Esophagus (tissue), 2 donors: ENCODE data around the gene GPR139. TPM values are rescaled to one million over a fixed set of nuclear protein-coding genes. Genes with fewer than 3 reads are reported as not detected.

ENCODE experiments used
- H3K27ac ChIP-seq, 2 donors: one replicate each; pipeline ENCODE4 v1.5.1; 2013; ENCODE audit warnings: low read depth in 2 of 2, mild to moderate bottlenecking in 2 of 2, inconsistent platforms in 1 of 2, low read length in 1 of 2, moderate library complexity in 1 of 2
- H3K27me3 ChIP-seq, 2 donors: one replicate each; pipeline ENCODE4 v1.6.1; 2013; ENCODE audit warnings: low read length in 2 of 2, control low read depth in 1 of 2, mild to moderate bottlenecking in 1 of 2; ENCODE audit not compliant: insufficient read depth in 2 of 2, control insufficient read depth in 1 of 2
- H3K36me3 ChIP-seq, 2 donors: one replicate each; pipeline ENCODE4 v1.6.1; 2013; ENCODE audit warnings: low read length in 1 of 2; ENCODE audit not compliant: control insufficient read depth in 2 of 2, insufficient read depth in 2 of 2
- H3K4me1 ChIP-seq, 2 donors: one replicate each; pipeline ENCODE4 v1.6.1; 2013; ENCODE audit warnings: low read length in 1 of 2; ENCODE audit not compliant: control insufficient read depth in 2 of 2, insufficient read depth in 2 of 2
- H3K4me3 ChIP-seq, 2 donors: one replicate each; pipeline ENCODE4 v1.5.1; 2013; ENCODE audit warnings: low read length in 2 of 2, mild to moderate bottlenecking in 2 of 2, low read depth in 1 of 2, moderate library complexity in 1 of 2
- H3K9me3 ChIP-seq, 2 donors: one replicate each; pipeline ENCODE4 v1.6.1; 2013; ENCODE audit warnings: mild to moderate bottlenecking in 2 of 2, low read depth in 1 of 2, low read length in 1 of 2, moderate library complexity in 1 of 2; ENCODE audit not compliant: control insufficient read depth in 2 of 2, insufficient read depth in 1 of 2
- WGBS, 2 donors: extraction: QIAGEN DNeasy Blood & Tissue Kit; methylation state at CpG; one replicate each; pipeline ENCODE4 v1.1.7; 2013; 5-methylcytosine and 5-hydroxymethylcytosine counted together
- polyA plus RNA-seq, 2 donors: library from polyadenylated mRNA; stranded (reverse); fragments of 200-250 nt; gene quantifications; one replicate each; pipeline ENCODE4 v1.2.3, GENCODE V29; 2013
- donor health status: healthy with polysubstance abuse.
- donor health status: Bipolar disorder and iron deficiency.

The GPR139 gene
- polyA plus RNA-seq, 2 donors: not detected

DNA sequence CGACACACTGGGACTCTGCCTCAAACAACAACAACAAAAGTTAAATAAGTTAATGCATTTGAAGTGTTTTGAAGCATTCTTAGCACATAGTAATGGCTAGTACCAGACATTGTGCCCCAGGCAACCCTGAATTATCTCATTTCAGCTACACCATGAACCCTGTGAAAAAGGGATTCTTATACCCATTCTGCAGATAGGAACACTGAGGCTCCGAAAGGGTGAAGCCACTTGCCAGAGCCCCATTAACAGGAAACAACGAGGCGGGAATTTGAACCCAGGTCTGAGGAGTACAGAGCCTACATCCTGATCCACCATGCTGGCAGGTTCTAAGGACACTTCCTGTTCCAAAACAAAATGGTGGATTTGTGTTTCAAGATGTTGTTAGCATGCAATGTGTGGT lies 9.2 kb downstream of the GPR139 start:
- Histone ChIP-seq H3K36me3 (no peaks in the 10 kb centered on the region), H3K4me1 (no peaks in the 10 kb centered on the region), H3K4me3 (no peak overlapping the region), H3K9me3 (peaks cover 0 to 3% of the 10 kb centered on the region in 2 donors), H3K27ac (no peak overlapping the region), H3K27me3 (no peaks in the 10 kb centered on the region)
- 88 to 89% methylated on average over 4 of the region's 4 CpGs for WGBS, 2 donors

- H3K9me3 ChIP-seq: peaks cover 0 to 3% of the 10 kb centered on the region in 2 donors
- no peaks in the 10 kb centered on the region for H3K4me1 ChIP-seq
- H3K4me3 ChIP-seq: no peak overlapping the region
- no peaks in the 10 kb centered on the region for H3K27me3 ChIP-seq
- no peaks in the 10 kb centered on the region for H3K36me3 ChIP-seq
- no peak overlapping the region for H3K27ac ChIP-seq
- 65 to 77% methylated on average over 3 of the region's 3 CpGs for WGBS, 2 donors
Measured at GRCh38 chr16:20061132-20061531, 12.6 kb downstream of the GPR139 start.

DNA sequence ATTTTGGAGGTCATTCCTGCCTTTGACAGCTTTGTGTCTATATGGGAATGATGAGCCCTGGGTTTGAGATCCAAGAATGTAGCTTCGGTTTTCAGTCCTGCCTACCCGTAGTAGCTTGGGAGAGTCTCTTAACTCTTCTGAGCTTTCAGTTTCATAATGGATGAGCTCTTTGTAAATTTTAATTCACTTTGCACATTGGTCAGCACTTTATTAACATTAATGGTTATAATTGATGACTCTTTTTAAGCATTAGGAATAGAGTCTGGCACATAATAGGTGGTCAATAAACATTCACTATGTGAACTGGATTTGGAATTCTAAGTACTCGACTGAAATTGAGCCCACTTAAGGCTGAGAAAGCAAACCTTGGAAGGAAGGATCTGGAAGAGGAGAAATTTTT lies 17.3 kb downstream of the GPR139 start:
- WGBS, 2 donors: 74 to 83% methylated on average over 3 of the region's 3 CpGs
- Histone ChIP-seq H3K36me3 (no peaks in the 10 kb centered on the region), H3K4me3 (no peak overlapping the region), H3K27me3 (no peaks in the 10 kb centered on the region), H3K9me3 (peaks cover 0 to 3% of the 10 kb centered on the region in 2 donors), H3K27ac (no peak overlapping the region), H3K4me1 (no peaks in the 10 kb centered on the region)

- Histone ChIP-seq H3K27me3 (no peaks in the 10 kb centered on the region), H3K27ac (no peak overlapping the region), H3K4me1 (no peaks in the 10 kb centered on the region), H3K36me3 (no peaks in the 10 kb centered on the region), H3K9me3 (no peaks in the 10 kb centered on the region), H3K4me3 (no peak overlapping the region)
- 39 to 45% methylated on average over 5 of the region's 5 CpGs for WGBS, 2 donors
Measured at GRCh38 chr16:20053336-20053735, 20.4 kb downstream of the GPR139 start.

DNA sequence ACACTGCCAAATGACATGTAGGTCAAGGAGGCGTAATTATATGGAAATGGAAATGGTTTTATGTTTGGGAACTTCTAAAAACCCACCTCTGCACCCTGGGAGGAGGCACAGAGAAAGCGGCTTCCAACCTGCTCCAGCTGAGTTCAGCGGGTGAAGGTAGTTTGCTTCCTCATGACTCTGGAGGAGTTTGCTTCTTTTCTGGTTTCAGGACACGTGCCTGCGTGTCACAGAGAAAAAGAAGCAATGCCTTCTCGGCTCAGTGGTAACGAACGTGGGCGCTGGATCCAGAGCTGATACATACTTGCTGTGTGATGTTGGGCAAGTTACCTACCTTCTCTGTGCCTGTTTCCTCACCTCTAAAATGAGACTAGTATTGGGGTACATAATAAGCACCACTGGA lies 22.1 kb downstream of the GPR139 start:
- 85 to 87% methylated on average over 9 of the region's 9 CpGs for WGBS, 2 donors
- H3K4me3 ChIP-seq: no peak overlapping the region
- no peaks in the 10 kb centered on the region for H3K36me3 ChIP-seq
- no peaks in the 10 kb centered on the region for H3K27me3 ChIP-seq
- no peaks in the 10 kb centered on the region for H3K9me3 ChIP-seq
- no peak overlapping the region for H3K27ac ChIP-seq
- no peaks in the 10 kb centered on the region for H3K4me1 ChIP-seq

DNA sequence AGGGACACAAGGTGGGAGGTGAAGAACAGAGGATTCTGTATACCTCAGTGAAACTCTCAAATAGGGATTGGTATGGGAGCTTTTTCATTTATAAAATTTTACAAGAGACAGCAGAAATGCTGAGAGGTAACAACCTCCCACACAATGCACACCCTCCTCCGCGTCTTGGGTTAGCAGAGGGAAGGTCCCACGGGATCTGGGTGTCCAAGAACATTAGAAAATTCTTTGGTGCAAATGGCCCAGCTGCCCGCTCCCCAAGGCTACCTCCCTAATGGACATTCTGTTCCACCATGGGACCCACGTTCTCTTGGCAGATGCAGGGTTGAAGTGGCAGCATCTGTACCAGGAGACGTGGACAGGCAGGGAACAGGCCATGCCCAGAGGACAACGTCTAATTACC lies 22.5 kb downstream of the GPR139 start:
- Histone ChIP-seq H3K4me3 (no peak overlapping the region), H3K27me3 (no peaks in the 10 kb centered on the region), H3K4me1 (no peaks in the 10 kb centered on the region), H3K36me3 (no peaks in the 10 kb centered on the region), H3K27ac (no peak overlapping the region), H3K9me3 (peaks cover 0 to 2% of the 10 kb centered on the region in 2 donors)
- 83 to 84% methylated on average over 7 of the region's 7 CpGs for WGBS, 2 donors

DNA sequence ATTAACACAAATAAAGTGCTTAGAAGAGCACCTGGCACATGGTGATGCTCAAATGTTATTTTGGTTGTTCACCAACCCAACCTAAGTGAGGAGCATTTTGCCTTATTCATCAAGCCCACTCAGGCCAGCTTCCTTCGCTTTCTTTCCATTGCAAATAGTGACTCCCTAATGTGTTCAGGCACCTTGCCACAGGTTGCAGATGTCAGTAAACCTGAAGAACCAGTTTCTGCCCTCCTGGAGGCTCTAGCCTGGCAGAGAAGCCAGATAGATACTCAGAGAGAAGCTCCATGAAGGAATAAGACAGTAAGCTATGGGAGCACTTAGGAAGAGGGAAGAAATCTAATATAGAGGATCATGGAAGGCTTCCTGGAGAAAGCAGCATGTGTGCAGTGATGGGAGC lies 23.9 kb downstream of the GPR139 start:
- Histone ChIP-seq H3K27me3 (no peaks in the 10 kb centered on the region), H3K9me3 (peaks cover 0 to 2% of the 10 kb centered on the region in 2 donors), H3K27ac (no peak overlapping the region), H3K36me3 (no peaks in the 10 kb centered on the region), H3K4me3 (no peak overlapping the region), H3K4me1 (no peaks in the 10 kb centered on the region)
- WGBS, 2 donors: 27 to 41% methylated on average over 1 of the region's 1 CpG

DNA sequence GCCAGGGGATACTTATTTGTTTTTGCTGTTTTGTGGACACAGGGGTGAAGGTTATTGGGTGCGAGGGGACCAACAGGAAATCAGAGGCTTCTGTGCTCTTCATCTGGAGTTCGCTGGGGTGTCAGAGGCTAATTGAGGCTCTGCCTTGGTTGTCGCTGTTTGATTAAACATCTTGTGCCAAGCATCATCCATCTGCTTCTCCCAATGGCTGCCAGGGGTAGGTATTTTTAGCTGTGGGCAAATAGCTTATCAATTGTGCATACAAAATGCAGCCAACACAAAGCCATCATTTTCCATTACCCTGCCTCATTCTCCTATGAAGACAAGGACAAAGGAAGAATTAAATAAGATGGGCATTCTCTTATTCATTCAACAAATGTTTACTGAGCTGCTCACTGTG lies 27.8 kb downstream of the GPR139 start:
- Histone ChIP-seq H3K27me3 (no peaks in the 10 kb centered on the region), H3K9me3 (peaks cover 0 to 2% of the 10 kb centered on the region in 2 donors), H3K4me1 (no peaks in the 10 kb centered on the region), H3K27ac (no peak overlapping the region), H3K4me3 (no peak overlapping the region), H3K36me3 (no peaks in the 10 kb centered on the region)
- WGBS, 2 donors: 71 to 76% methylated on average over 3 of the region's 3 CpGs

GRCh38 chr16:20042848-20043247 lies 30.8 kb downstream of the GPR139 start:
- Histone ChIP-seq H3K9me3 (peaks cover 0 to 2% of the 10 kb centered on the region in 2 donors), H3K36me3 (no peaks in the 10 kb centered on the region), H3K27ac (no peak overlapping the region), H3K4me3 (no peak overlapping the region), H3K27me3 (no peaks in the 10 kb centered on the region), H3K4me1 (no peaks in the 10 kb centered on the region)
- WGBS, 2 donors: 64 to 73% methylated on average over 2 of the region's 2 CpGs

DNA sequence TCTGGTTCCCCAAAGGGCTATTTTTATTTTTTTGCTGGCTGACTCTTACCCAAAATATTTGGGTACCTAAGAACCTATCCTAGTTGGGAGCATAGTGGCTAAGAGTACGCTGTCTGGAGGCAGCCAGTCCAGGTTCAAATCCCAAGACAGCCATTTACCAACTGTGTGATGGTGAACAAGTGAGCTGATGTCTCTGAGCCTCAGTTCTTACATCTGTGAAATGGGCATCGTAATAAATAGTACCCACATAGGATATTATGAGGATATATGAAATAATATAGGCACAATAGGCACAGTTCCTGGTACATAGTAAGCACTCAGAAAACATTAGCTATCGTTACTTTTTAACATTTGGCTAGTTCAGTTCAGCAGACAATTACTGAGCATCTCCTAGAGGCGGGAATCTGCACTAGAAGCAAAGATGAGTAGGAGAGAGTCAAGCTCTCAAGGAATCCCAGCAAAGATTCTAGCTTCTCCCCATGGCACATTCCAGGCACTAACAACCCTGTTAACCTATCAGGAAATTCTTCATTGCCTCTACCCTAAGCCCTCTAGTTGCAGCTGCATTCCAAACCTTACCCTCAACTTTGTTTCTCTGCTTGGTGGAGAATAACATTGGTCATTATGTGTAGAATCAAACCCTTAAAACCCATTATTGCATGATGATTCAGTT lies 31.6 kb downstream of the GPR139 start:
- Histone ChIP-seq H3K27me3 (no peaks in the 10 kb centered on the region), H3K36me3 (no peaks in the 10 kb centered on the region), H3K4me1 (no peaks in the 10 kb centered on the region), H3K9me3 (peaks cover 0 to 2% of the 10 kb centered on the region in 2 donors), H3K27ac (no peak overlapping the region), H3K4me3 (no peak overlapping the region)
- 75 to 76% methylated on average over 4 of the region's 4 CpGs for WGBS, 2 donors
